GM18951 (cell line): ENCODE data around the gene TXNRD3.
"Not testable (repeated sequence)": the region's sequence is repeated elsewhere in the genome, so short reads cannot be mapped to it uniquely, and the experiment has no call there.

Experiments used
- POLR2A ChIP-seq: IDR thresholded peaks from 4 replicates; pipeline ENCODE4 v1.6.1; 2011; ENCODE audit warnings: mild to moderate bottlenecking; ENCODE audit not compliant: insufficient read length, insufficient read depth; ENCODE audit errors: extremely low read depth
- in situ Hi-C: fragments of 300-500 bp; cut with MboI; formaldehyde crosslinking; loops from one replicate; pipeline ENCODE4 v1.12.0; 2022; ENCODE audit warnings: low sequenced_read_pairs, mixed read lengths, inconsistent platforms; ENCODE audit not compliant: unreplicated experiment

Gene TXNRD3

DNA sequence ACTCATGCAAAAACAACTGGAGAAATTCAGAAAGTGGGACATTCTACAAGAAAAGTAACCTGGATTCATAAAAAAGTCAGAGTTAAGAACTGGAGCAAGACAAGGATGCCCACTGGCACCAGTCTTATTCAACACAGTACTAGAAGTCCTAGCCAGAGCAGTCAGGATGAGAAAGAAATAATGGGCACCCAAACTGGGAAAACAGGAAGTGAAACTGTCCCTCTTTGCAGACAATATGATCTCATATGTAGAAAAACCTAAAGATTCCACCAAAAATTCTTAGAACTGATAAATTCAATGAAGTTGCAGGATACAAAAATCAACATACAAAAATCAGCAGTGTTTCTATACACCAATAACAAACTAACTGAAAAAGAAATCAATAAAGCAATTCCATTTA is 37.4 kb downstream of the TXNRD3 start:
- no peak for TF ChIP-seq POLR2A
- in situ Hi-C loops: no loop called here

DNA sequence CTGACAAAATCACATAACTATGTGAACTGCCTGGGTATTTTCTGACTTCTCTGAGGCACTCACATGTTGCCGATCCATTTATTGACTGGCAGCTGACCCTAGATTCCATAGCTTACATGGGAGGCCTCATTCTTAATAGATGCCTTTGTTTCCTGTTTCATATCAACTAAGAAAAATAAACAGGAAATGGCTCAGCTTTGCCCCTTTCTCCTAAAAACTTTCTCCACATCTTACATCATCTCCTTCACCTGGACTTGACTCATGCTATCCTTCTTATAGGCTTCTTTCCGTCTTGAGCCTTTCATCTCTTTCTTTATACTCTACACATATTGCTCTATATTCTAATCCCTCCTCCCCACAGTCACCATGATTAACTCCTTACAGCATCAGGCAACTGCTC is 38.0 kb downstream of the TXNRD3 start:
- in situ Hi-C loops: no loop called here

DNA sequence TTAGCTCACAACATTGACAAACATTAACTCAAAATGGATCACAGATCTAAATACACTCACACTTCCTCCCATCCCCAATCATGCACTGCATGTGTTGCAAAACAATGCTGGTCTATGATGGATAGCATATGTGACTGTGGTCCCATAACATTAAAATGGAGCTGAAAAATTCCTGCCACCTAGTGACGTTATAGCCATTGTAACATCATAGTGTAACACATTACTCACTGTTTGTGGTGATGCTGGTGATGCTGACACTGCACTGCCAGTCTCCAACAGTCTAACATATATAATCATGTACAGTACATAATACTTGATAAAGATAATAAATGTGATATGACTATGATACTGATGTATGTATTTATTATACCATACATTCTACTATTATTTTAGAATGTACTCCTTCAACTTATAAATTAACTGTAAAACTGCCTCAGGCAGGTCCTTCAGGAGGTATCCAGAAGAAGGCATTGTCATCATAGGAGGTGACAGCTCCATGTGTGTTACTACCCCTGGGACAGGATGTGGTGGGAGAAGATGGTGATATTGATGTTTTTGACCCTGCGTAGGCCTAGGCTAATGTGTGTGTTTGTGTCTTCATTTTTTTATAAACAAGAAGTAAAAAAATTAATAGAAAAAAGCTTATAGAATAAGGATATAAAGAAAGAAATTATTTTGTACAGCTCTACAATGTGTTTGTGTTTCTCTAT is 41.3 kb downstream of the TXNRD3 start:
- no peak for TF ChIP-seq POLR2A
- in situ Hi-C loops: no loop called here

More for the DNA sequence above, 38.0 kb downstream of the TXNRD3 start:
- TF ChIP-seq POLR2A: no peak

DNA sequence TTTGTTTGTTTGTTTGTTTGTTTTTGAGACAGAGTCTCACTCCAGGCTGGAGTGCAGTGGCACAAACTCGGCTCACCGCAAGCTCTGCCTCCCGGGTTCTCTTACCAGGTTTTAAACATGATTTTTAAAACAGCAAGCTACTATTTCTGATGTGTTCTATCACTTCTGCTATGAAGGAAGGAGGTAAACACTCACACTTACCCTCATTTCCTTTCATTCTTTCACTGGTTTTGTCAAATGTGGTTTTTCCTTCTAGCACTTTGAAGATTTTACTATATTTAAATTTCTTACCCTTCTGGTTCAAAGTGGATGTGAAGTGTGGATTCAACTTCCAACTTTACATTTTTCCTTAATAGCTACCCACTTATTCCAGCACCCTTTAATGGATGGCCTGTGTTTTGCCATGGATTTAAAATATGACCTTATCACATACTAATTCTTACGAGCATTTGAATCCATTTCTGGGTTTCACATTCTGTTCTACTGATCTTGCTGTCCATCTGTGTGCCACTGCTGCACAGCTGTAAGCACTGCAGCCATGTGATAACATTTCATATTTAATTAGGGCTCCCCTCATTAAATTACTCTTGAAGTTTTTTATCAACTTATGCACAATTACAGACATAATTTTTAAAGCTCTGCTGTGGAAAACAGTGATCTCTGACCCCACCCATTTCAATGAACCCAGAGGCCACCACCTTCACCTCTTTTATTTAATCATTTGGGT is 42.3 kb downstream of the TXNRD3 start:
- in situ Hi-C loops: no loop called here
- TF ChIP-seq POLR2A: no peak

DNA sequence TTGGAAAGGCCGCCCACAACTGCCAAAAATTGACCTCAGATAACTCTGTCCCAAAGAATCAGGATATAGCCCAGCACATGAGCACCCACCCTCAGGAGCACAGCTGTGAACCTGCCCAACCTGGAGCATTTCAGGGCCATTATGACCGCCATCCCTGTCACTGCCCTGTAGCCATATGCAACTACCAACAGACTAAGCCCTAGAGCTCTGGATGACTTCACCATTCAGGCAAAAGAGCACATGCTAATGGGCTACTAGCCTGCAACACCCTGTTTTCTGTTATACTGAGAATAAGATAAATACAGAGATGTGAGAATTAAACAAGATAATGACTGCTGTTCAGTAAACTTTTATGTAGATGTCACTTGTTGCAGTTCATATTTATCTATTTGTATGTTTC is 45.0 kb downstream of the TXNRD3 start:
- no peak for TF ChIP-seq POLR2A
- in situ Hi-C loops: no loop called here

DNA sequence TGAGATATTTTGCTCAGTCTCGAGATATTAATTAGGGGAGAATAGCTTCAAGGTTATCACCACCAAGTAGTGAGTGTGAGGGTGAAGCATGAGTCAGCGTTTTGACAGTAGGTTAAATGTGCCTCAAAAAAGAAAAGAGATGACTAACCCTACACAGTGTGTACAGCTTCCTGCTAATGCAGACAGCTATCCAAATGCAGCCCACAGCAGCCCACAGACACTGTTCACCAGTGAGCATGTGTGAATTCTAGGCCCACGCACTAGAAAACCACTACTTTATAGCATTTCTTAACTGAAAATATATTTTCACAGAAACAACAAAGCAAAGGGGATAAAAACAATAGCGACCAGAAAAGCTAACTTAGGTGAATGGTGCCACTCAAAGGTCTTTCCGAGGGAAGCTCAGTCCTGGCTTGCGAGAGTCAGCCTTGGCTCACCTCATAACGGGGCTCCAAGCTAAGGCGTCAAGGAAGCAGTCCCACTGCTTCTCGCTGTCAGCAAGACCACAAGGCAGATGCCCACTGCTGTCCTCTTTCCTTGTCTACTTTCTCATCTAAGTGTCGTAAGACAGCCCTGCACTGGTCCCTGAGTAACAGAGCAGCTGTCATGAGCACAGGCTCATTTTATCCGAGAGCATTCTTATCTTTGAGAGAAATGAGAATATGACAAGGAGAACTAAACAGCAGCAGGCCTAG is 47.6 kb downstream of the TXNRD3 start:
- in situ Hi-C loops: no loop called here
- TF ChIP-seq POLR2A: no peak

DNA sequence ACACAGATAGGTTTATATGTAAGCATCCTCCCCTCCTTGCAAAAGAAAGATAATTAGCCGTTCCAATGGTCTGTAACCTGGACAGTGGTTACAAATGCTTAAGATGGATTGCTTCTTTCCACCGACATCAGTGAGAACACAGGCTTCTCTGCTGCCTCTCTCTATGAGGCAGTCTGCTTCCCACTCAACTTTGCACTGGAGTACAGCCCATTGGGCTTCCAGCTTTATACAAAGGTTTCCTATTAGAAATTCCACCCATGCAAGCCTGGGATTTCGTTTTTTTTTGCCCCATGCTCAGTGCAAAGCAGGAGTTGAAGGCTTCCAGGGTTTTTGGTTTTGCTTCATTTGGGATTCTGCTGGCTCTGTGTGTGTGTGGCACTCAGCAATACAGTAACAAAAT is 48.9 kb downstream of the TXNRD3 start:
- TF ChIP-seq POLR2A: no peak
- in situ Hi-C loops: no loop called here

DNA sequence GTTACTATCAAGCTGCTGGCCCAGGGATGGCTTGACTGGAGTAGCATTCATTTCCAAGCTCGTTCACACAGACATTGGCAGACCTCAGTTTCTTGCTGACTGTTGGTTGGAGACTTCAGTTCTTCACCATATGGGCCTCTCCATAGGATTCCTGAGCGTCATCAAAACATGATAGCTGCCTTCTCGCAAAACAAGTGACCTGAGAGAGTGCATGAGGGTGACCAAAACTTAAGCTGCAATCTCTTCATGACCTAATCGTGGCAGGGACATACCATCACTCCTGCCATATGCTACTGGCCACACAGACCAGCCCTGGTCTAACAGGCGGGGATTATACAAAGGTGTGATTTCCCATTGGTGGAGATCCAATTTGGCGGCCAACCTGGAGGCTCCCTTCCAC is 50.2 kb downstream of the TXNRD3 start:
- in situ Hi-C loops: no loop called here

DNA sequence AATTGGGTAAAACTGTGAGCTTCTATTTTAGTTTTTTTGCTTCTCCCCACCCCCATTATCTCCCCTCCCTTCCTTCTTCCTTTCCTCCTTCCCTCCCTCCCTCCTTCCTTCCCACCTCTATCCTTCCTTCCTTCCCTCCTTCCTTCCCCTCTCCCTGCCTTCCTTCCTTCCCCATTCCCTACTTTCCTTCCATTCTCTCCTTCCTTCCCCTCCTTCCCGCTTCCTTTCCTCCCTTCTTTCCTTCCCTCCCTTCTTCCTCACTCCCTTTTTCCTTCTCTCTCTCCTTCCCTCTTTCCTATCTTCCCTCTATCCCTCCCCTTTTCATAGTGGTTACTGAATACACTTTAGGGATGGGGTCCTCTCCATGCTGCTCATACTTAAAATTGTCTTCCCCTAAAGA is 55.8 kb downstream of the TXNRD3 start:
- in situ Hi-C loops: no loop called here
- no peak for TF ChIP-seq POLR2A

More for the DNA sequence above, 50.2 kb downstream of the TXNRD3 start:
- TF ChIP-seq POLR2A: no peak

DNA sequence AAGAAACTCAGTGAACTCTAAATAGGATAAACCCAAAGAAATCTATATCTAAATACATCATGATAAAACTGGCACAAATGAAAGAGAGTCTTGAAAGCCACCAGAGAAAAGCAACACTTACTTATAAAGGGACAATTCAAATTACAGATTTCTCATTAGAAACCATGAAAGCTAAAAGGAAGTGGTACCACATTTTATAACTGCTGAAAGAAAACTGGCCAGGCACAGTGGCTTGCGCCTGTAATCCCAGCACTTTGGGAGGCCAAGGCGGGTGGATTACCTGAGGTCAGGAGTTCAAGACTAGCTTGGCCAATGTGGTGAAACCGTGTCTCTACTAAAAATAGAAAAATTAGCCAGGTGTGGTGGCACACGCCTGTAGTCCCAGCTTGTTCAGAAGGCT is 59.4 kb downstream of the TXNRD3 start:
- in situ Hi-C loops: not testable (repeated sequence)

DNA sequence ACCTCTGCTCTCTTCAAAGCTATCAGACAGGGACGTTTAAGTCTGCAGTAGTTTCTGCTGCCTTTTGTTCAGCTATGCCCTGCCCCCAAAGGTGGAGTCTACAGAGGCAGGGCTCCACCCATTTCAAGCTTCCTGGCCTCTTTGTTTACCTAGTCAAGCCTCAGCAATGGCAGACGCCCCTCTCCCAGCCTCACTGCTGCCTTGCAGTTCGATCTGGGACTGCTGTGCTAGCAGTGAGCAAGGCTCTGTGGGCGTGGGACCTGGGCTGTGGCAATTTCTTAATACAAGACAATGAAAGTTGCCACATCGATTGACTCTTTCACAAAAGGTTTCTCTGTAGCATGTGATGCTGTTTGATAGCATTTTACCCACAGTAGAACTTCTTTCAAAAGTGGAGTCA is 63.4 kb downstream of the TXNRD3 start:
- in situ Hi-C loops: not testable (repeated sequence)

DNA sequence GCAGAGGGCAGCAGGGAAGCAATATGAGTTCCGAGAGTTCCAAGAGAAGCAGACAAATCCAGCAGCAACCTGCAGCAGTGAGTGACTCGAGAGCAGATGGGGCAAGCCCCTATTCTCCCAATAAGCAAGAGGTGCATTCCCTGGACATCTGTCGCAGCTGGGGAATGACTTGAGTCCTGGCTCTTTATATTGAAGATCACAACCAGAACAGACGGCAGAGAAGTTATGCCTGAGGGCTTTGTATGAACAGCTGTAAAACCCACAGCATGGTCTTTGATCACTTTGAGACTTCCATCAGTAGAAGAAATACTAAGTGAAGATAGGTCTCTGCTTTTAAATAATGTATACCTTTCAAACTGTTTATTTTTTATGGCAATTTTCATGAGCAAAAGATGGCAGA is 72.6 kb downstream of the TXNRD3 start:
- in situ Hi-C loops: no loop called here
- no peak for TF ChIP-seq POLR2A

DNA sequence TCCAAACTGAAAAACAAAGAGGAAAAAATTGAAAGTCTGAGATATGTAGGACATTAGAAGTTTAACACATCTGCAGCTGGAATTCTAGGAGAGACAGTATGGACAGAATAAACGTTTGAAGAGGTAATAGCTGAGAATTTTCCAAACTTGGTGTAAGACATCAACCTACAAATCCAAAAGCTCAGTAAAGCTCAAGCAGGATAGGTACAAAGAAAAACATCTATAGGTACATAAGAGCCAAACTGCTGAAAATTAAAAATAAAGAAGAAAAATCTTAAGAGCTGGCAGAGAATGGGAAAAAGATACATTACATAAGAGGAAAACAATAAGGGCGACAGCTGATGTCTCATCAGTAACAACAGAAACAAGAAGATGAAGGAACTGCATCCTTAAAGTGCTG is 73.4 kb downstream of the TXNRD3 start:
- in situ Hi-C loops: no loop called here
- no peak for TF ChIP-seq POLR2A

DNA sequence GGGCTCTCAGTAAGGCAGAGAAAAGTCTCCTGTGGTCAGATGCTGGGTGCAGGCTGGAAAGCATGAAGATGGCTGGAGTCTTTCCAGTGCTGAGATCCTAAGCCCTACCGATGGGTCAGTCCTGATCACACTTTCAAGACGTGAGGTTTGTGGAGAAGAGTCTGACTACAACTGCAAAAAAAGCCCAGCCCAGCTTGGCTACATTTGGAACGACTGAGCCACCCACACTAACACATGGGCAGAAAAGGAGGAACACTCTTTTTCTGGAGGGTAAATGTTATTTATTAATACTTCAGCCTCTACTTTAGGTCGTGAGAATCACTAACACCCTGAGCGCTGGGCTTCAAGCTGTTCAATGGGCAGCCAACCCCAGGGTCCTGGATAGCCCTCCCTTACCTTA is 74.2 kb downstream of the TXNRD3 start:
- no peak for TF ChIP-seq POLR2A
- in situ Hi-C loops: no loop called here
